ENCODE results near the gene GALNS. TPM values are rescaled to one million over a fixed set of nuclear protein-coding genes. Genes with fewer than 3 reads are reported as not detected.

GALNS gene
- total RNA-seq, 1 experiment from 2014 or later, result 81.6 TPM

- in situ Hi-C loops (cut with HindIII; ENCODE audit: low pct_unique_long_range_greater_than_20kb, low sequenced_read_pairs), result no loop called here
- H3K27me3 ChIP-seq (ENCODE audit: control insufficient read depth, insufficient read depth, low read length), result no peaks in the 10 kb centered on the region
- DNase-seq (ENCODE audit: low read depth, low spot score), result no peak
- CTCF ChIA-PET, result no interaction called here
- TF ChIP-seq, protein P1, sequence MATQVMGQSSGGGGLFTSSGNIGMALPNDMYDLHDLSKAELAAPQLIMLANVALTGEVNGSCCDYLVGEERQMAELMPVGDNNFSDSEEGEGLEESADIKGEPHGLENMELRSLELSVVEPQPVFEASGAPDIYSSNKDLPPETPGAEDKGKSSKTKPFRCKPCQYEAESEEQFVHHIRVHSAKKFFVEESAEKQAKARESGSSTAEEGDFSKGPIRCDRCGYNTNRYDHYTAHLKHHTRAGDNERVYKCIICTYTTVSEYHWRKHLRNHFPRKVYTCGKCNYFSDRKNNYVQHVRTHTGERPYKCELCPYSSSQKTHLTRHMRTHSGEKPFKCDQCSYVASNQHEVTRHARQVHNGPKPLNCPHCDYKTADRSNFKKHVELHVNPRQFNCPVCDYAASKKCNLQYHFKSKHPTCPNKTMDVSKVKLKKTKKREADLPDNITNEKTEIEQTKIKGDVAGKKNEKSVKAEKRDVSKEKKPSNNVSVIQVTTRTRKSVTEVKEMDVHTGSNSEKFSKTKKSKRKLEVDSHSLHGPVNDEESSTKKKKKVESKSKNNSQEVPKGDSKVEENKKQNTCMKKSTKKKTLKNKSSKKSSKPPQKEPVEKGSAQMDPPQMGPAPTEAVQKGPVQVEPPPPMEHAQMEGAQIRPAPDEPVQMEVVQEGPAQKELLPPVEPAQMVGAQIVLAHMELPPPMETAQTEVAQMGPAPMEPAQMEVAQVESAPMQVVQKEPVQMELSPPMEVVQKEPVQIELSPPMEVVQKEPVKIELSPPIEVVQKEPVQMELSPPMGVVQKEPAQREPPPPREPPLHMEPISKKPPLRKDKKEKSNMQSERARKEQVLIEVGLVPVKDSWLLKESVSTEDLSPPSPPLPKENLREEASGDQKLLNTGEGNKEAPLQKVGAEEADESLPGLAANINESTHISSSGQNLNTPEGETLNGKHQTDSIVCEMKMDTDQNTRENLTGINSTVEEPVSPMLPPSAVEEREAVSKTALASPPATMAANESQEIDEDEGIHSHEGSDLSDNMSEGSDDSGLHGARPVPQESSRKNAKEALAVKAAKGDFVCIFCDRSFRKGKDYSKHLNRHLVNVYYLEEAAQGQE (IDR thresholded peaks at IDR 0.05; ENCODE audit: insufficient read depth in 1 of 2, low read depth in 2 of 2, low read length in 1 of 2), result no peak
- TF ChIP-seq CTCF (IDR thresholded peaks at IDR 0.05) (no peak), POLR2AphosphoS5 (IDR thresholded peaks at IDR 0.05; ENCODE audit: low read depth, low read length) (no peak), TCF7L2 (IDR thresholded peaks at IDR 0.05; ENCODE audit: low read depth, low read length) (no peak), SIN3A (IDR thresholded peaks at IDR 0.05; ENCODE audit: borderline replicate concordance, insufficient read depth, low read depth, low read length) (no peak)
- no TSS peak for BruUV-seq (replicated peaks)
- POLR2A ChIA-PET, result no interaction called here
- intact Hi-C loops (cut with micrococcal nuclease; ENCODE audit: unreplicated experiment), result no loop called here
- H3K4me3 ChIP-seq (ENCODE audit: low read depth in 2 of 2, low read length in 2 of 2), result no peak overlapping the region
- peaks cover 7% of the 10 kb centered on the region for H3K4me1 ChIP-seq (ENCODE audit: control insufficient read depth, insufficient read depth, low read length)
- H3K36me3 ChIP-seq (ENCODE audit: control insufficient read depth, insufficient read depth, low read length), result no peaks in the 10 kb centered on the region
- no peak for ATAC-seq
- H3K9me3 ChIP-seq (ENCODE audit: control insufficient read depth, insufficient read depth, low read depth, low read length), result no peaks in the 10 kb centered on the region
- no peak overlapping the region for H3K27ac ChIP-seq (ENCODE audit: low read length)
Observed at GRCh38 chr16:88883946-88884345, 27.2 kb upstream of the GALNS start.

GRCh38 chr16:88883117-88883895 lies 26.6 kb upstream of the GALNS start:
- DNase-seq (ENCODE audit: low read depth, low spot score) (no peak), ATAC-seq (no peak)
- Histone ChIP-seq H3K27ac (ENCODE audit: low read length) (no peak overlapping the region), H3K36me3 (ENCODE audit: control insufficient read depth, insufficient read depth, low read length) (no peaks in the 10 kb centered on the region), H3K9me3 (ENCODE audit: control insufficient read depth, insufficient read depth, low read depth, low read length) (no peaks in the 10 kb centered on the region), H3K4me3 (ENCODE audit: low read depth in 2 of 2, low read length in 2 of 2) (no peak overlapping the region), H3K4me1 (ENCODE audit: control insufficient read depth, insufficient read depth, low read length) (peaks cover 7% of the 10 kb centered on the region), H3K27me3 (ENCODE audit: control insufficient read depth, insufficient read depth, low read length) (no peaks in the 10 kb centered on the region)
- no TSS peak for BruUV-seq (replicated peaks)
- ChIA-PET POLR2A (no interaction called here), CTCF (no interaction called here)
- no peak for TF ChIP-seq POLR2AphosphoS5 (IDR thresholded peaks at IDR 0.05; ENCODE audit: low read depth, low read length)
- no peak for TF ChIP-seq TCF7L2 (IDR thresholded peaks at IDR 0.05; ENCODE audit: low read depth, low read length)
- no peak for TF ChIP-seq SIN3A (IDR thresholded peaks at IDR 0.05; ENCODE audit: borderline replicate concordance, insufficient read depth, low read depth, low read length)
- TF ChIP-seq CTCF (IDR thresholded peaks at IDR 0.05), result no peak
- TF ChIP-seq, protein P1 (IDR thresholded peaks at IDR 0.05; ENCODE audit: insufficient read depth in 1 of 2, low read depth in 2 of 2, low read length in 1 of 2), result no peak
- intact Hi-C loops (cut with micrococcal nuclease; ENCODE audit: unreplicated experiment), result no loop called here
- in situ Hi-C loops (cut with HindIII; ENCODE audit: low pct_unique_long_range_greater_than_20kb, low sequenced_read_pairs), result no loop called here

All from Panc1 (cell line).